GM23338 (cell line): Measurements from ENCODE around the gene RIOK1.

Experiments used
- CREB1 ChIP-seq: fragments of 250-450 bp; sonication (Bioruptor Pico); IDR thresholded peaks from 2 replicates; pipeline ENCODE4 v1.5.0; 2020; ENCODE audit warnings: low read depth, mild to moderate bottlenecking, moderate library complexity
- EZH2 ChIP-seq: fragments of 200-600 bp; sonication (generic); IDR thresholded peaks from one replicate; pipeline ENCODE4 v1.8.0; 2017; ENCODE audit warnings: antibody characterized with exemption, mild to moderate bottlenecking, low read depth; ENCODE audit not compliant: unreplicated experiment
- EZH2phosphoT487 ChIP-seq: fragments of 200-600 bp; sonication (generic); IDR thresholded peaks from one replicate; pipeline ENCODE4 v1.8.1; 2018; ENCODE audit warnings: antibody characterized with exemption; ENCODE audit not compliant: unreplicated experiment
- JUNB ChIP-seq: IDR thresholded peaks from one replicate; pipeline ENCODE4 v1.6.1; 2016; ENCODE audit warnings: antibody characterized with exemption; ENCODE audit not compliant: unreplicated experiment
- NANOG ChIP-seq: IDR thresholded peaks from 2 replicates; pipeline ENCODE4 v1.6.1; 2016; ENCODE audit warnings: antibody characterized with exemption, borderline replicate concordance
- POLR2AphosphoS5 ChIP-seq: IDR thresholded peaks from 2 replicates; pipeline ENCODE4 v1.6.1; 2016; ENCODE audit warnings: antibody characterized with exemption, low read depth
- ZNF114 ChIP-seq: fragments of 250-450 bp; sonication (Bioruptor Pico); IDR thresholded peaks from 2 replicates; pipeline ENCODE4 v1.5.0; 2020; ENCODE audit warnings: mild to moderate bottlenecking, moderate library complexity
- ZNF331 ChIP-seq: fragments of 250-450 bp; sonication (Bioruptor Pico); IDR thresholded peaks from 2 replicates; pipeline ENCODE4 v1.5.0; 2020; ENCODE audit warnings: low read depth, mild to moderate bottlenecking, moderate library complexity
- TF ChIP-seq, protein P1 (sequence below), 2 experiments: fragments of 200-600 bp in 1 of 2; sonication (generic) in 1 of 2; conservative IDR thresholded peaks; 2 replicates each; pipeline versions ENCODE4 v1.5.1 to v1.6.1; 2016 to 2017; ENCODE audit warnings: antibody characterized with exemption in 2 of 2, low read depth in 2 of 2, mild to moderate bottlenecking in 2 of 2, moderate library complexity in 1 of 2
- TF ChIP-seq, protein P2 (sequence below): IDR thresholded peaks from one replicate; pipeline ENCODE4 v1.6.1; 2018; ENCODE audit warnings: antibody characterized with exemption; ENCODE audit not compliant: unreplicated experiment

DNA sequence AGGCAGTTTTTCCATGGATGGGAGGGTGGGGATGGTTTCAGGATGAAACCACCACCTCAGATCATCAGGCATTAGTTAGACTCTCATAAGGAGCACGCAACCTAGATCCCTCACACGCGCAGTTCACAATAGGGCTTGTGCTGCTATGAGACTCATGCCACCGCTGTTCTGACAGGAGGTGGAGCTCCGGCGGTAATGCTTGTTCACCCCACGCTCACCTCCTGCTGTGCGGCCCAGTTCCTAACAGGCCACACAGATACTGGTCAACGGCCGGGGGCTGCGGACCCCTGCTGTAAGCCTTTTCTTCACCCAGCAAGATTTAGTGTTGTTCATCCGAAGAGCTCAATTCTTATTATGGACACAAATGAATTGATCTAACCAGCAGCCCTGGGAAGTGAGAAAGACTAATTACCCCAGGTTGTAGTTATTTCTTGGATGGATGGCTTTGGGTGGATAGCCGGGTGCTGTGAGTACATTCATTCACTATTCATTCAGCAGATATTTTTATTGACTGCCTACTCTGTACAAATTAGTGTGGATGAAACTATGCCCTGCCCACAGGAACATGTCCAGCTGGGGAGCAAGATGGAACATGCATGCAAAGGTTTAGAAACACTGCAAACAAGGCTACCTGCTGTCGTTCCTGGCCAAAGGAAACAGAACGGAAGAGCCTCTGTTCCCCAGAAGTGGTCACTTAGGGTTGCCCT is 57.2 kb downstream of the RIOK1 start:
- TF ChIP-seq, protein P1, sequence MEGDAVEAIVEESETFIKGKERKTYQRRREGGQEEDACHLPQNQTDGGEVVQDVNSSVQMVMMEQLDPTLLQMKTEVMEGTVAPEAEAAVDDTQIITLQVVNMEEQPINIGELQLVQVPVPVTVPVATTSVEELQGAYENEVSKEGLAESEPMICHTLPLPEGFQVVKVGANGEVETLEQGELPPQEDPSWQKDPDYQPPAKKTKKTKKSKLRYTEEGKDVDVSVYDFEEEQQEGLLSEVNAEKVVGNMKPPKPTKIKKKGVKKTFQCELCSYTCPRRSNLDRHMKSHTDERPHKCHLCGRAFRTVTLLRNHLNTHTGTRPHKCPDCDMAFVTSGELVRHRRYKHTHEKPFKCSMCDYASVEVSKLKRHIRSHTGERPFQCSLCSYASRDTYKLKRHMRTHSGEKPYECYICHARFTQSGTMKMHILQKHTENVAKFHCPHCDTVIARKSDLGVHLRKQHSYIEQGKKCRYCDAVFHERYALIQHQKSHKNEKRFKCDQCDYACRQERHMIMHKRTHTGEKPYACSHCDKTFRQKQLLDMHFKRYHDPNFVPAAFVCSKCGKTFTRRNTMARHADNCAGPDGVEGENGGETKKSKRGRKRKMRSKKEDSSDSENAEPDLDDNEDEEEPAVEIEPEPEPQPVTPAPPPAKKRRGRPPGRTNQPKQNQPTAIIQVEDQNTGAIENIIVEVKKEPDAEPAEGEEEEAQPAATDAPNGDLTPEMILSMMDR (conservative IDR thresholded peaks at IDR 0.05; ENCODE audit: low read depth in 2 of 2) = no peak
- TF ChIP-seq, protein P2, sequence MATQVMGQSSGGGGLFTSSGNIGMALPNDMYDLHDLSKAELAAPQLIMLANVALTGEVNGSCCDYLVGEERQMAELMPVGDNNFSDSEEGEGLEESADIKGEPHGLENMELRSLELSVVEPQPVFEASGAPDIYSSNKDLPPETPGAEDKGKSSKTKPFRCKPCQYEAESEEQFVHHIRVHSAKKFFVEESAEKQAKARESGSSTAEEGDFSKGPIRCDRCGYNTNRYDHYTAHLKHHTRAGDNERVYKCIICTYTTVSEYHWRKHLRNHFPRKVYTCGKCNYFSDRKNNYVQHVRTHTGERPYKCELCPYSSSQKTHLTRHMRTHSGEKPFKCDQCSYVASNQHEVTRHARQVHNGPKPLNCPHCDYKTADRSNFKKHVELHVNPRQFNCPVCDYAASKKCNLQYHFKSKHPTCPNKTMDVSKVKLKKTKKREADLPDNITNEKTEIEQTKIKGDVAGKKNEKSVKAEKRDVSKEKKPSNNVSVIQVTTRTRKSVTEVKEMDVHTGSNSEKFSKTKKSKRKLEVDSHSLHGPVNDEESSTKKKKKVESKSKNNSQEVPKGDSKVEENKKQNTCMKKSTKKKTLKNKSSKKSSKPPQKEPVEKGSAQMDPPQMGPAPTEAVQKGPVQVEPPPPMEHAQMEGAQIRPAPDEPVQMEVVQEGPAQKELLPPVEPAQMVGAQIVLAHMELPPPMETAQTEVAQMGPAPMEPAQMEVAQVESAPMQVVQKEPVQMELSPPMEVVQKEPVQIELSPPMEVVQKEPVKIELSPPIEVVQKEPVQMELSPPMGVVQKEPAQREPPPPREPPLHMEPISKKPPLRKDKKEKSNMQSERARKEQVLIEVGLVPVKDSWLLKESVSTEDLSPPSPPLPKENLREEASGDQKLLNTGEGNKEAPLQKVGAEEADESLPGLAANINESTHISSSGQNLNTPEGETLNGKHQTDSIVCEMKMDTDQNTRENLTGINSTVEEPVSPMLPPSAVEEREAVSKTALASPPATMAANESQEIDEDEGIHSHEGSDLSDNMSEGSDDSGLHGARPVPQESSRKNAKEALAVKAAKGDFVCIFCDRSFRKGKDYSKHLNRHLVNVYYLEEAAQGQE = no peak
- TF ChIP-seq EZH2 (no peak), ZNF114 (CRISPR knock-in tag) (no peak), CREB1 (CRISPR knock-in tag) (no peak), EZH2phosphoT487 (no peak), NANOG (no peak), POLR2AphosphoS5 (no peak), ZNF331 (CRISPR knock-in tag) (no peak), JUNB (no peak)
